Neural crest cell (in vitro differentiated cells): ENCODE results near the gene CYCS. TPM values are rescaled to one million over a fixed set of nuclear protein-coding genes. Genes with fewer than 3 reads are reported as not detected.

ENCODE experiments used
- DNase-seq: peaks from one replicate; pipeline ENCODE4 v3.0.0; 2021; ENCODE audit warnings: low read depth, mixed read lengths, low spot score
- H3K27ac Mint-ChIP-seq: one replicate; pipeline ENCODE4 v1.8.0; 2021; ENCODE audit warnings: mild to moderate bottlenecking, mixed read lengths; ENCODE audit not compliant: unreplicated experiment
- H3K27me3 Mint-ChIP-seq: 2 replicates; pipeline ENCODE4 v1.8.0; 2021; ENCODE audit warnings: low read depth, mild to moderate bottlenecking, mixed read lengths
- H3K36me3 Mint-ChIP-seq: 2 replicates; pipeline ENCODE4 v1.8.0; 2021; ENCODE audit warnings: low read depth, mild to moderate bottlenecking, mixed read lengths
- H3K4me1 Mint-ChIP-seq: 2 replicates; pipeline ENCODE4 v1.8.0; 2021; ENCODE audit warnings: mixed read lengths
- H3K4me3 Mint-ChIP-seq: one replicate; pipeline ENCODE4 v1.8.0; 2021; ENCODE audit warnings: mild to moderate bottlenecking, mixed read lengths
- H3K9me3 Mint-ChIP-seq: 2 replicates; pipeline ENCODE4 v1.8.0; 2021; ENCODE audit warnings: mixed read lengths
- long read RNA-seq: library from polyadenylated mRNA; unstranded; transcript quantifications from one replicate; pipeline ENCODE4 v2.0.0, GENCODE V29; 2020
- total RNA-seq: library from RNA; stranded (reverse); gene quantifications from 2 replicates; pipeline ENCODE4 v1.2.1, GENCODE V29; 2021
- TF ChIP-seq, protein P1 (sequence below): fragments of 200-600 bp; sonication (generic); conservative IDR thresholded peaks from 2 replicates; pipeline ENCODE4 v1.5.0; 2021; ENCODE audit warnings: antibody characterized with exemption, mild to moderate bottlenecking

The CYCS gene
- total RNA-seq: 113 and 124 TPM in 2 replicates
- long read RNA-seq, full-length matches to known transcripts: 447 of 457 reads
- long read RNA-seq, partial matches to known transcripts: 3 of 457 reads
- long read RNA-seq, other reads (novel, unspliced or antisense): 7 of 457 reads

DNA sequence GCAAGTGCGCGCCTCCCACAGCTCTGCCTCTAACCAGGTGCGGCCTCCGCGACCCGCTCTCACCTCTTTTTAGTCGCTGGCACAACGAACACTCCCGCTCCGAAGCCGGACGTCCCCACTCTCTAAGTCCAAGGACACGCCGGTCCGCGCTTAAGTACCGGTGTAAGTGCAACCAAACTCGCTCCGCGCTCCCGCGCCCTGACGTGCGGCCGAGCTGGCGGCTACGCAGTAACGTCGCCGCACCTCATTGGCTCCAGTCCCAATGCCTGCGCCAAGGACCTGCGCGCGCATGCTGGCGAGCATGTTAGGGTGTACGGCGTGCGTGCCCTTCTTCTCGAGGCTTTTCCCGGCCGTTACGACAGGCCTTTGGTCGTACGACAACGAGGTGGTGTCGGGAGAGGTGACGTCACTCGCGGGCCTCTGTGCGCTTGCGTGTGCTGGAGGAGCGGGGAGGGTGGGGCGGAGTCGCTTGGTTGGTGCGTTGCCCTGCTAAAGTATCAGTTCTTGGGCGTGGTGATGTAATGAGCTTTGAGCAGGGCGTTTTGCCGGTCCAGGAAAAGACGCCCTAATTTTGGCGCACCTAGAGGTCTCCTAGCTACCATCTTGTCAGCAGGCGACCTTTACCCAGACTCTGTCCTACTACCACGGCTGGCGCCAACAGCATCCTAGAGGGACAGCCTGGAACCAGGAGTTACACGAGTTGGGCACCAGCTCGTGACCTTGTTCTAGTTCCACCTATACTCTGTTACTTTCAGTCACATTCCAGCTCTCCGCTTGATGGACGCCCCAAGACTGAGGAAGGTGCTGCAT is at the start of gene CYCS:
TSS of gene CYCS (minus strand) at position 124 of the 810 bp plus-strand sequence. CDS start 1,141 bp downstream, outside the sequence.
- peak; percentile 96 for DNase-seq
- TF ChIP-seq, protein P1, sequence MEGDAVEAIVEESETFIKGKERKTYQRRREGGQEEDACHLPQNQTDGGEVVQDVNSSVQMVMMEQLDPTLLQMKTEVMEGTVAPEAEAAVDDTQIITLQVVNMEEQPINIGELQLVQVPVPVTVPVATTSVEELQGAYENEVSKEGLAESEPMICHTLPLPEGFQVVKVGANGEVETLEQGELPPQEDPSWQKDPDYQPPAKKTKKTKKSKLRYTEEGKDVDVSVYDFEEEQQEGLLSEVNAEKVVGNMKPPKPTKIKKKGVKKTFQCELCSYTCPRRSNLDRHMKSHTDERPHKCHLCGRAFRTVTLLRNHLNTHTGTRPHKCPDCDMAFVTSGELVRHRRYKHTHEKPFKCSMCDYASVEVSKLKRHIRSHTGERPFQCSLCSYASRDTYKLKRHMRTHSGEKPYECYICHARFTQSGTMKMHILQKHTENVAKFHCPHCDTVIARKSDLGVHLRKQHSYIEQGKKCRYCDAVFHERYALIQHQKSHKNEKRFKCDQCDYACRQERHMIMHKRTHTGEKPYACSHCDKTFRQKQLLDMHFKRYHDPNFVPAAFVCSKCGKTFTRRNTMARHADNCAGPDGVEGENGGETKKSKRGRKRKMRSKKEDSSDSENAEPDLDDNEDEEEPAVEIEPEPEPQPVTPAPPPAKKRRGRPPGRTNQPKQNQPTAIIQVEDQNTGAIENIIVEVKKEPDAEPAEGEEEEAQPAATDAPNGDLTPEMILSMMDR: no peak
- H3K9me3 Mint-ChIP-seq: no peaks in the 10 kb centered on the region
- peaks cover 17% of the 10 kb centered on the region for H3K36me3 Mint-ChIP-seq
- H3K27ac Mint-ChIP-seq: peak within 1 kb of the TSS; percentile 97
- peak within 1 kb of the TSS; percentile 99 for H3K4me3 Mint-ChIP-seq
- H3K27me3 Mint-ChIP-seq: peaks cover 14% of the 10 kb centered on the region
- peaks cover 28% of the 10 kb centered on the region for H3K4me1 Mint-ChIP-seq

DNA sequence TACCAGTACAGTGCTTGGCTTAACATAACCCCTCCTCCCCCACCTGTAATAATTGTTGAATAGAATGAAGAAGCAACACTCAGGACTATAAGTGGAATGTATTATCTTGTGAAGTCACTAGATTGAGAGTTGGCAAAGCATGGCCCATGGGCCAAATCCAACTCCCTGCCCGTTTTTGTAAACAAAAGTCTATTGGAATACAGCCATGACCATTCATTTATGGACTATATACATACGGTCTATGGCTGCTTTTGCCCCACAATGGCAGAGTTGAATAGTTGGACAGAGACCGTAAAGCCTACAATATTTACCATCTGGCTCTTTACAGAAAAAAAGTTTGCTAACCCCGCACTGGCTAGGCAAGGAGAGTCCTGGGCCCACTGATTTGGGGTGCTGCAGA is 48.1 kb upstream of the CYCS start:
- H3K36me3 Mint-ChIP-seq: peaks cover 4% of the 10 kb centered on the region

DNA sequence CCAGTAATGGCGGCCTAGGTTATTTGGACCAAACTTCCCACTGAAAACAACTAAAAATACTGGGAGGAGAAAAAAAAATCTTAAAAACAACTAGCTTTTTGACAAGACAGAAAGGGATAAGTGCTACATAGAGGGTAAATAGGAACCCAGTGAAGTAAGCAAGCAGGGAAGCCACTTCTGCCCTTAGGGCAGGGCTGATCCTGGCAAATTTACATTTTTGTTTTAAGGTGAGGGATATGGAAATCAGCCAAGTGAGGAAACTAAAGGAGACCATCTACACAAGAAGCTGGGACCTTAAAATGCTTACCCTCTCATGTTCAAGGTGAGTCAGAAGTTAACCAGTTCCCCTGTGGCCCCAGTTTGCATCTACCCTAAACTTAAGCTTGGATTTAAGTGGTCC is 46.5 kb upstream of the CYCS start:
- no peaks in the 10 kb centered on the region for H3K4me1 Mint-ChIP-seq
- H3K27ac Mint-ChIP-seq: no peak overlapping the region
- peaks cover 4% of the 10 kb centered on the region for H3K36me3 Mint-ChIP-seq
- H3K9me3 Mint-ChIP-seq: peaks cover 5% of the 10 kb centered on the region
- H3K27me3 Mint-ChIP-seq: no peaks in the 10 kb centered on the region
- no peak overlapping the region for H3K4me3 Mint-ChIP-seq
- TF ChIP-seq, protein P1: no peak
- DNase-seq: no peak

More for the DNA sequence above, 48.1 kb upstream of the CYCS start:
- Mint-ChIP-seq H3K9me3 (peaks cover 5% of the 10 kb centered on the region), H3K4me1 (no peaks in the 10 kb centered on the region), H3K27me3 (no peaks in the 10 kb centered on the region), H3K27ac (no peak overlapping the region), H3K4me3 (no peak overlapping the region)
- DNase-seq: no peak
- TF ChIP-seq, protein P1: no peak

DNA sequence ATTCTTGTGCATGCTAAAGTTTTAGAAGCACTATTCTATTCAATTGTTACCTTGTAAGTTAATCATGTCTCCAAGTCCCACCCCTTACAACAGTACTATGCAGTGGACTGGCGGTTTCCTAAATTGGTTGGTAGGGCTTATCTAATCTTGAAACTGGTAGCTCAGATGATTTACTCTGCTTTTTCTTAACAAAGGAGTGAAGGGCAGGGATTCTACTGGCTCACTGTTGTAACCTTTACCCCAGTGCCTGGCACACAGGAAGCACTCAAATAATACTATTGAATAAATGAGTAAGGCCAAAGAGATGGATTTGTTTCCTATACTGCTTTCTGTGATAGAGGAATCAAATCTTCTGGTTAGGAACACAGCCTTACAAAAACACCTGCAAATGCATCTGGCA is 46.0 kb upstream of the CYCS start:
- Mint-ChIP-seq H3K27me3 (no peaks in the 10 kb centered on the region), H3K4me1 (peaks cover under 1% of the 10 kb centered on the region), H3K4me3 (no peak overlapping the region), H3K9me3 (peaks cover 5% of the 10 kb centered on the region), H3K27ac (no peak overlapping the region), H3K36me3 (peaks cover 4% of the 10 kb centered on the region)
- DNase-seq: no peak
- TF ChIP-seq, protein P1: no peak

DNA sequence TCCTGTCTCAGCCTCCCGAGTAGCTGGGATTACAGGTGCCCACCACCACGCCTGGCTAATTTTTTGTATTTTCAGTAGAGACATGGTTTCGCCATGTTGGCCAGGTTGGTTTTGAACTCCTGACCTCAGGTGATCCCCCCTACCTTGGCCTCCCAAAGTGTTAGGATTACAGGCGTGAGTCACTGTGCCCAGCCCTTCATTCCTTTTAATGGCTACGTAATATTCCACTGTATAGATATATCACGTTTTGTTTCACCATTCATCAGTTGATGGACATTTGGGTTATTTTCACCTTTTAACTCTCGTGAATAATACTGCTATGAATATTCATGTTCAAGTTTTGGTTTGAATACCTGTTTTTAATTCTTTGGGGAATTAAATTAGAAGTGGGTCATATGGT is 44.6 kb upstream of the CYCS start:
- no peak for DNase-seq
- TF ChIP-seq, protein P1: no peak
- no peak overlapping the region for H3K27ac Mint-ChIP-seq
- H3K27me3 Mint-ChIP-seq: no peaks in the 10 kb centered on the region
- peaks cover 8% of the 10 kb centered on the region for H3K4me1 Mint-ChIP-seq
- H3K4me3 Mint-ChIP-seq: no peak overlapping the region
- H3K9me3 Mint-ChIP-seq: peaks cover 5% of the 10 kb centered on the region
- peaks cover 4% of the 10 kb centered on the region for H3K36me3 Mint-ChIP-seq
